ENCODE measurements around the gene ITPR1.

Gene ITPR1

DNA sequence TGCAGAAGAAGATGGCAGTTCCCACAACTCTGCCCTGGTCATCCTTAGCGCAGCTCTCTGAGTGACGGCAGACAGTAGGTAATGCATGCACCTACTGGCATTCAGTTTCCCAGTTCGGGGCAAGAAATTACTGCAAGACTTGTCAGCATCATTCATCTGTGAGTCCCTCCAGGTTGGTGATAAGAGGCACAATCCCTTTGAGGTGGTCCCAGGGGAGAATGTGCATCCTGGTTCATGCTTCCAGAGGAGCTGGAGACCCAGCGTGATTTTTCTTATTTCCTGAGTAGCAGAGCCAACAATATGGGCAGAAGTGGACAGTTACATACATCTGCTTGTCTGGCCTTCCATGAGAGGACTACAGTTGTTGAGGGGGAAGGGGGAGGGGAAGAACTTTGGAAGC lies 250.2 kb downstream of the ITPR1 start:
- H3K36me3 Mint-ChIP-seq = peaks cover 25% of the 10 kb centered on the region
- peaks cover 39% of the 10 kb centered on the region for H3K4me1 Mint-ChIP-seq (ENCODE audit: low read depth)

DNA sequence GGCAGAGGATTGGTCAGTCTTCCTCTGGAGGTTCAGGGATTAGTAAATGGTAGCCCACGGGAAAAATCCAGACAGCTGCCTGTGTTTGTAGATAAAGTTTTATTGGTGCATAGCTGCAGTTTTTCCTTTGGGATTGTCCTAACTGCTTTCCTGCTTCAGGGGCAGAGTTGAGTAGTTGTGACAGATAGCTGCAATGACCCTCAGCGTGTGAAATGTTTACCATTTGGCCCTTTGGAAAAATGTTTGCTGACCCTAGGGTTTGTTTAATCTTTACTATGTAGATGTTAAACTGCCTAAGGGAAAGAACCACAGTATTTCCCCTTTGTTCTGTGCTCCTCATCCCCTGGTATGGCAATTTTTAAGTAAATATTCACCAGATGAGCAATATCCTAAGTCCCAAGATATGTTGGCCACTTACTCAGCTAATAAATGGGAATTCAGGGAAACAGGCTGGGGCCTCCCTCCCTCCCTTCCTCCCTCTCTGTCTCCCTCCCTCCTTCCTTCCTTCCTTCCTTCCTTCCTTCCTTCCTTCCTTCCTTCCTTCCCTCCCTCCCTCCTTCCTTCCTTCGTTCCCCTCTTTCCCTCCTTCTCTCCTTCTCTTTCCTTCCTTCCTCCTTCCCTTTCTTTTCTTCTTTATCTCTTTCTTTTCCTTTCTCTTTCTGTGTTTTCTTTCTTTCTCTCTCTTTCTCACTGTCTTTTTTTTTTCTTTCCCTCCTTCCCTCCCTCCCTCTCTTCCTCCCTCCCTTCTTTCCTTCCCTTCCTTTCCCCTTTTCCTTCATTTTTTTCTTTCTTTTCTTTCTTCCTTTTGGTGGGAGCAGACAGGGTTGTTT lies 251.5 kb downstream of the ITPR1 start:
- Mint-ChIP-seq H3K4me1 (ENCODE audit: low read depth) (peaks cover 39% of the 10 kb centered on the region), H3K4me3 (no peak overlapping the region), H3K36me3 (peaks cover 36% of the 10 kb centered on the region), H3K27ac (no peak overlapping the region), H3K27me3 (no peaks in the 10 kb centered on the region), H3K9me3 (ENCODE audit: low read depth) (peaks cover 3% of the 10 kb centered on the region)

More for the DNA sequence above, 250.2 kb downstream of the ITPR1 start:
- no peaks in the 10 kb centered on the region for H3K27me3 Mint-ChIP-seq
- H3K9me3 Mint-ChIP-seq (ENCODE audit: low read depth) = peaks cover 3% of the 10 kb centered on the region
- H3K4me3 Mint-ChIP-seq = no peak overlapping the region
- no peak overlapping the region for H3K27ac Mint-ChIP-seq

DNA sequence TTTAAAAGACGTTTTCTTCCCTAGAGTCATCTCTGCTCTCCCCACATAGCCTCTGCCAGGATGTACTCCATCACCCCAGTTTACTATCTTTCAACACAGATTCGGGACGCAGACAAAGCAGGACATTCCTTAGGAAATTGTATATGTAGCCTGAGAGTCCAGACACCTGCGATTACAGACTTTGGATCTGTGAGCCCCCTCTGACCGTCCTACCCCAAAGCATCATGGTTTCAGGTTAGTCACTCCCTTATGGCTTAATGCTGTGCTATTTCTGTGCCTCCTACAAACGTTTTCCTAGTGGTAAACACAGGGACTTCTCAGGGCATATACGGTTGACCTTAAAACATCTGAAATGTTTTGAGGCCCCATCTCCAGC lies 252.1 kb downstream of the ITPR1 start:
- Mint-ChIP-seq H3K27ac (no peak overlapping the region), H3K36me3 (peaks cover 33% of the 10 kb centered on the region), H3K27me3 (no peaks in the 10 kb centered on the region), H3K4me3 (no peak overlapping the region), H3K4me1 (ENCODE audit: low read depth) (peaks cover 39% of the 10 kb centered on the region), H3K9me3 (ENCODE audit: low read depth) (no peaks in the 10 kb centered on the region)

DNA sequence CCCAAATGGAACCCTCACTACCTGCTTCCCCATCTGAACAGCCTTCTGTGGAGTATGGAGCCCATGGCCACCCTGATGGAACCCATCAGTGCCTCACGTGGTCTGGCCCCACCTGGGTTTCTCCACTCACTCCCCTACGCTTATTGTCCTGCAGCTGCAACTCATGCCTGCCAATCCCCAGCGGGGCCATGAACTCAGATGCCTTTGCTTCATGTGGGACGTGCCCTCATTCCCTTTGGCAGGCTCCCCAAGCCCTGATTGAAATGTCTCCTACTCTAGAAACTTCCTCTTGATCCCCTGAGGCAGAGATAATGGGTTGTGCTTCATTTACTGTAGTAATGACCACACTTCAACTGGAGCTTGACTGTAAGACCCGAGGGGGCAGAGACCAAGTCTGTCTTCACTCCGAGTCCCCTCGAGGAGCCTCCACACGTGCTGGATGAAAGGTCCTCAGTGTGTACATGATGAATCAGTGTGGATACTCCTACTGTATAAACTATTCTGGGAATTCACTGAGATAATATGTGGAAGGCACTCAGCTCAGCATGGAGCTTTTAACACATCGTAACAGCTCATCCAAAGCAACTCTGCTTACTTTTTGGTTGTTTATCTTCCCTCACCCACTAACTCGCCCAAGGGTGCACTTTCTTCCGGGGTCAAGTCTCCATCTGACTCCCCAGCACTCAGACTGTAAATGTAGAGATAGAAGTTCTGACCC lies 253.3 kb downstream of the ITPR1 start:
- H3K9me3 Mint-ChIP-seq (ENCODE audit: low read depth) = no peaks in the 10 kb centered on the region
- H3K36me3 Mint-ChIP-seq = peaks cover 35% of the 10 kb centered on the region
- peaks cover 33% of the 10 kb centered on the region for H3K4me1 Mint-ChIP-seq (ENCODE audit: low read depth)
- peak overlapping the region; percentile 34 for H3K27ac Mint-ChIP-seq
- no peaks in the 10 kb centered on the region for H3K27me3 Mint-ChIP-seq
- no peak overlapping the region for H3K4me3 Mint-ChIP-seq

DNA sequence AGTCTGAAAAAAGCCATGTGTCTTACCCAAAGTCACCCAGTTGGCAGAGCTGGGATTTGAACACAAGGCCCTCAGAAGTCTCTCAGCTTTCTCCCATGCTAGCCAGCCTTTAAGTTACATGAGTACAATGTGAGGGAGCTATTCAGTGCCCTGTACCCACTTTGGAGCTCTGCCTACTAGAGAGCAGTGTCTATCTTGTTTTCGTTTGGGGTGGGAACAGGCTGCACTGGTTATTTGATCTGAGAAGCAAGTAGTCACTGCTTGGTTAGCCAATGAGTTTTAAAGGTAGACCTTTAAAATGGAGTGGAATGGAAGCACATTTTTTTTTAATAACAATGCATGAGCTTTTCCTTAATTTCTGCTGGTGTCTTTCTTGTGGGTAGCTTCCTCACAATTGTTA lies 255.0 kb downstream of the ITPR1 start:
- Mint-ChIP-seq H3K9me3 (ENCODE audit: low read depth) (no peaks in the 10 kb centered on the region), H3K27ac (no peak overlapping the region)

DNA sequence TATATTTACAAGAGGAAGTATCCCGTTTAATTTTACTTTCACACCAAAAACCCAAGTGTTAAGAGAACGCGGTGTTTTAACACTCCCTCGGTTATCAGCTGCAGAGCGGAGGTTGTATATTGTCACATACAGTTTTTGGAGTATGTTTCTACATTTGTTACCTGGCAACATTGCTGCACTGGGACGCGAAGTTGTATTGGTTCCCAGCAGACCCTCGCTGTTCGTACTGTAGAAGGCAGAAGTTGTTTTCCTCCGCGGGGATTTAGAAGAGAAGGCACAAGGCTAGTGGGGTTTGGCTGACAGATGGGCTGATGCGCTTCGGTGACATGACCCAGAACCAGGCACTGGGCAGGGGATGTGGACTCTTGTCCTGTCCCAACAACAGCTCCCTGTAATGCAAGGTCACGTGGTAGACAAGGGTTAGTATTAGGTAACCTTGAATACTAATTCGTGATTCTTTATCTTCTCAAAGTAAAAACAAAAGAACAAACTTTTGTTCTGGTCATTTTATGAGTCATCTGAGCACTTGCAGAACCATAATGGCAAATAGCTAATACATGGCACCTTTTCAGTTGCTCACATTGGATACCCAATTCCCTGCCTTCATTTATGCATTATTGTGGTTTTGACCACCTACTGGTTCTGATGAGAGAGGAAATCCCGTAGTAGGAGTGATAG lies 255.7 kb downstream of the ITPR1 start:
- peaks cover 30% of the 10 kb centered on the region for H3K36me3 Mint-ChIP-seq
- H3K4me3 Mint-ChIP-seq = no peak overlapping the region
- H3K27ac Mint-ChIP-seq = peak overlapping the region; percentile 28
- H3K9me3 Mint-ChIP-seq (ENCODE audit: low read depth) = no peaks in the 10 kb centered on the region
- no peaks in the 10 kb centered on the region for H3K27me3 Mint-ChIP-seq
- H3K4me1 Mint-ChIP-seq (ENCODE audit: low read depth) = peaks cover 28% of the 10 kb centered on the region

More for the DNA sequence above, 255.0 kb downstream of the ITPR1 start:
- Mint-ChIP-seq H3K27me3 (no peaks in the 10 kb centered on the region), H3K4me3 (no peak overlapping the region), H3K4me1 (ENCODE audit: low read depth) (peaks cover 28% of the 10 kb centered on the region), H3K36me3 (peaks cover 29% of the 10 kb centered on the region)

DNA sequence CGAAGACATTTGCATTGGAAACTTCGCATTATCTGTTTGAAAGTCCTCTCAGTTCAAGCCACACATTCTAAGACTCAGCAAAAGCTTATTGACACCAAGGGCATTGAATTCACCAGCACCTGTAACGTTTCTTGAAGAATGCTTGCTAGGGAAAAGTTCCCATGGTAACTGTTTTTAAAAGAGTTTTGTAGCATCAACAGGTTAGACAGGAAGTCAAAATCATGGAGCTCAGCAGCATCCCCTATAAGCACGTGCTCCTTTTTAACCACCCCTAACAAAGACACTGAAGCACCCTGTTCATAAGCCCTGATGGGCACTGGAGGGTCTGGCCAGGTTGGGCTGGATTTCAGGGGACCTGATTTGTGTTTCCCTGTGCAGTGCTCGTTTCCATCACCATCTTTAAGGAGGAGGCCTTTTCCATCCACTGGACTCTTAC lies 256.4 kb downstream of the ITPR1 start:
- Mint-ChIP-seq H3K36me3 (peaks cover 34% of the 10 kb centered on the region), H3K27me3 (no peaks in the 10 kb centered on the region), H3K4me1 (ENCODE audit: low read depth) (peaks cover 28% of the 10 kb centered on the region), H3K4me3 (no peak overlapping the region), H3K9me3 (ENCODE audit: low read depth) (no peaks in the 10 kb centered on the region), H3K27ac (no peak overlapping the region)

DNA sequence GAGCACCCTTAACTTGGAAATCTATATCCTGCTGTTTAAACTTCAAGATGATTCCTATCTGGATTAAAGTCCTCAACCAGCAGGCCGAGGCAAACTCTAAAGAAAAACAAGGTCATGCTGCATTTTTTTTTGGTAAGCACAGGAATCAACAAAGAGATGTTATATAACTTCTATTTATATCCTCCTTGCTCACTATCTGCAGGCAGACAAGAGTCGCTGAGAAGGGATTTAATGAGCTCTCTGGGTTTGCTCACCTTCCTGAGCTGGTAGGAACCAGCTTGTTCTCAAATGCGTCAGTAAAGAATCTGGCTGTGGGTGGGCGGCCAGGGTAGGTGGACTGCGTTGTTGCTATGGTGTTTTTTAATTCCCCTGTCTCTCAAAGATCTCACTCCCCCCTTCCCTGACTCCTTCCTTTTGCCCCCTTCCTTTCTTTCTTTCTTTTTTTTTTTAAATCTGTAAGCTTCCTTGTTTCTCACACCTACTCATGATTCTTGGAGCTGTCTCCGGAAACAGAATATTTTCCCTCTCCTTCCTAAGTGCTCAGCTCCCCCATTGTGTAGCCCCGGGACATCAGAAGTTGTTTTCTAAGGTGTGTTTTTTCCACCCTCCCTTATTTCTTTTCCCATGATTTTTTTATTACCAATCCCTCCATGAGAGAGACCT lies 257.3 kb downstream of the ITPR1 start:
- H3K4me1 Mint-ChIP-seq (ENCODE audit: low read depth) = peaks cover 29% of the 10 kb centered on the region

DNA sequence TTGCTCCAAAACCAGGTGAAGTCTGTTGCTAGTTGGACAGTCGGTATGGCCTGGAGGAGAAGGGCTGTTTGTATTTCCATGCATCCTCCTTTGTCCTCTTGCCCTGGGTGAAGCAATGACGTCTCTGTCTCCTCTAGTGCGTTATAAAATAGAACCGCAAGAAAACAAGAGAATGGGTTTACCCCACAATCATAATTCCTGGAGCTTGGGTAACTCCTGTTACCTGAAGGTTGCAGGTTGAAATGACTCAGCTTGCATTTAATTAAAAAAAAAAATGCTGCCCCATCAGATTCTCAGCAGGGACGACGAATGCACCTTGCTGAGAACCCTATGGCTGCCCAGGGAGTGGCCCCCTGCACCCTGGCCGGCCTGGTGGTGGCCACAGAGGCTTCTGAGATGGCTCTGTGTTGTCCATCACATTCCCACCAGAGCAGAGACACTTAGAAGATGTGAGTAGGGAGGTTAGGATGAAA lies 257.9 kb downstream of the ITPR1 start:
- no peaks in the 10 kb centered on the region for H3K9me3 Mint-ChIP-seq (ENCODE audit: low read depth)
- H3K4me1 Mint-ChIP-seq (ENCODE audit: low read depth) = peaks cover 35% of the 10 kb centered on the region
- peaks cover 28% of the 10 kb centered on the region for H3K36me3 Mint-ChIP-seq
- H3K27ac Mint-ChIP-seq = no peak overlapping the region
- no peak overlapping the region for H3K4me3 Mint-ChIP-seq
- no peaks in the 10 kb centered on the region for H3K27me3 Mint-ChIP-seq

More for the DNA sequence above, 257.3 kb downstream of the ITPR1 start:
- no peak overlapping the region for H3K27ac Mint-ChIP-seq
- no peaks in the 10 kb centered on the region for H3K9me3 Mint-ChIP-seq (ENCODE audit: low read depth)
- H3K36me3 Mint-ChIP-seq = peaks cover 32% of the 10 kb centered on the region
- no peaks in the 10 kb centered on the region for H3K27me3 Mint-ChIP-seq
- H3K4me3 Mint-ChIP-seq = no peak overlapping the region

DNA sequence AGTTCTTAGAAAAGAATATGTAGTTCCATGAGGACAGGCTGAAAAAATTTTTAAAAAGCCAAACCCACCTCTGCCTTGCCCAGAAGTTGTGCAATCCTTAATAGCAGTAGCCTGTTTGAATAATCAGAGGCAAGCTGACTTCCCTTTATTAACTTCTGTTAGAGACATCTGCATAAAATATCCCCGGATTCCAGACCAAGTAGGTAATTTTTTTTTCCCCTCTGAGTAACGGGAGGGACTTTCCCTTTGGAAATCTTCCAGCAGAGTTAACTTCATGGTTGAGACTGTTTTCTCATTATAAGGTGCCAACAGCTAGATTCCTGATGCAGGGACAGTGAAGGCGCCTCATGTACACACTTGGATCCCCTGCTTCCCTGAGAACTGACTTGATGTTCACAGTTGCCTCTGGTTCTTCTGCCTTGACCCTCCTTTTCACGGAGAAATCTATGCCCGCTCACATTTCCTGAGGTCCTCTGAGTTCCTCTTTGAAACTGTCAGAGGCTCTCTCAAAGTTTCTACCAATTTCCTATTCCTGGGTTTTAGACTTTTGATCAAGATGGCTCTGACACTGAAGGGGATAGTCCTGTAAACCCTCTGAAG lies 258.5 kb downstream of the ITPR1 start:
- Mint-ChIP-seq H3K36me3 (peaks cover 31% of the 10 kb centered on the region), H3K27me3 (no peaks in the 10 kb centered on the region), H3K4me1 (ENCODE audit: low read depth) (peaks cover 39% of the 10 kb centered on the region), H3K4me3 (no peak overlapping the region), H3K9me3 (ENCODE audit: low read depth) (no peaks in the 10 kb centered on the region), H3K27ac (no peak overlapping the region)

DNA sequence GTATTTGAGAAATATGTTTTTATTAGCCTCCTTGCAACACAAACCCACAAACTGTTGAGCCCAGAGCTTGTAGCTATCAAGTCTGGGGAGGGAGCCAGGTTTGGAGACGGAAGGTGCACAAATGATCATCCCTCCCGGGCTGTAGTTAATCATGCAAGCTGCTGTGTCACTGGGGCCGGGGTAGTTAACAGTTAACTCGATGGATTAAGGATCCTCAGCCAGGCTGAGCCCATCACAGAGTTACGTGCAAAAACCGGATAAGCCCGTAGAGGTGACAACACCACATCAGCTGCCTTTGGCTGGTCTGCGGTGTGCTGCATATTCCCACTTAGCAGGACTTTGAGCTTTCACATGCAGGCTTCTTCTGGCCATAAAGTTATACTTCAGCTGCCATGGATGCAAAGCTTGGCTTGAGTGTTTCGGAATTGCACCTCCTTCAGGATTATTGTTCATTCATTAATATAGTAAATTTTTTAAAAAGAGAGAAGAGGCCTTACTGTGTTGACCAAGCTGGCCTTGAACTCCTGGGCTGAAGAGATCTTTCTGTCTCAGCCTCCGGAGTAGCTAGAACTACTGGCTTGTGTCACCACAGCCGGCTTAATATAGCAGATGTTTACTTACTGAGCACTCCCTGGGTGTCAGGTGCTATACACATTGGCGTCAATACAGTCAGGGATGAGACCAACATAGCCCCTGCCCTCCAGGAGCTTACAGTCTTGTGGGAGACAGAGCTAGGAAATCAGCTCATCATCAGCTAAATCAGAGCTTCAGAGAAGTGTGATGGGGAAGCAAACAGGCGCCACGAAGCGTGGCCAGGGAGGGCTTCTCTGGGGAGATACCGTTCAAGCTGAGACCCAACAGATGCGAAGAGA lies 259.3 kb downstream of the ITPR1 start:
- Mint-ChIP-seq H3K27me3 (no peaks in the 10 kb centered on the region), H3K4me3 (no peak overlapping the region), H3K9me3 (ENCODE audit: low read depth) (no peaks in the 10 kb centered on the region), H3K27ac (no peak overlapping the region), H3K36me3 (peaks cover 31% of the 10 kb centered on the region), H3K4me1 (ENCODE audit: low read depth) (peaks cover 39% of the 10 kb centered on the region)

DNA sequence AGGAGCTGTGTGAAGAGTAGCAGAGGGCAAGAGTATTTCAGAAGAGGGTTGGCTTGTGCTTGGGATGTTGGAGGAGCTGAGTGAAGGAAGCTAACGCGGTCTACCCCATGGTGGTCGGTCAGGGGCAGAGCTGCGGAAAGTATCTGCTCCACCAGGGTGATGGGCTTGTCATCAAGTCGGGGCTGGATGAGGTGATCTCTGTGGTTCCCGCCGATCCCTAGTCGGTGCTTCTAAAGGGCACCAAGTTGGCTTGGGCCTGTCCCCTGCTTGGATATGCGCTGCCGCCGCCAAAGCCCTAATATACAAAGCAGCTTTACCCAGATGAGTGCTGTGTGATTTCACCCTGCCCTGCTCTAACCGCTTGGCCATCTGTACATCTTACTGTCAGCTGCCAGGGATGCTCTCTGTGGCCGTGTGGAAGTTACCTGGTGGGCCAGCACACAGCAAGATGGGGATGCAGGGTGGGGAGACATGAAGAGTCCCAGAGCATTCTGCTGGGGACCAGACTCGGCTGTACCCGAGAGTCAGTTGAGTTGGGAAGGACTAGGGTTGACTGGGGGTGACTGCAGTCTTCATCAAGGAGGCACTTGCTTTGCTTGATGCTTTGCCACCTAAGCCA lies 260.0 kb downstream of the ITPR1 start:
- H3K27ac Mint-ChIP-seq = no peak overlapping the region
- no peaks in the 10 kb centered on the region for H3K27me3 Mint-ChIP-seq
- H3K4me3 Mint-ChIP-seq = no peak overlapping the region
- peaks cover 39% of the 10 kb centered on the region for H3K4me1 Mint-ChIP-seq (ENCODE audit: low read depth)
- H3K36me3 Mint-ChIP-seq = peaks cover 29% of the 10 kb centered on the region
- no peaks in the 10 kb centered on the region for H3K9me3 Mint-ChIP-seq (ENCODE audit: low read depth)
